MM.1S (cell line): ENCODE measurements around the gene YEATS4.

Source experiments
- DNase-seq: peaks from one replicate; pipeline ENCODE4 v3.0.0-alpha.2; 2015
- H2AFZ ChIP-seq: fragments of 300-600 bp; sonication (generic); 2 replicates; pipeline ENCODE4 v1.6.0; 2016; ENCODE audit warnings: antibody characterized with exemption, low read length
- H3F3A ChIP-seq: fragments of 300-600 bp; sonication (generic); 2 replicates; pipeline ENCODE4 v1.6.1; 2016; ENCODE audit warnings: mild to moderate bottlenecking, antibody characterized with exemption, low read length, moderate library complexity, mixed read lengths; ENCODE audit not compliant: insufficient read depth
- H3K27ac ChIP-seq: fragments of 300-600 bp; sonication (generic); 2 replicates; pipeline ENCODE4 v1.5.1; 2016; ENCODE audit warnings: mild to moderate bottlenecking, low read length
- H3K27me3 ChIP-seq: fragments of 300-600 bp; sonication (generic); replicated peaks from 2 replicates; pipeline ENCODE4 v1.6.0; 2016; ENCODE audit warnings: low read length; ENCODE audit not compliant: insufficient read depth
- H3K36me3 ChIP-seq: fragments of 300-600 bp; sonication (generic); replicated peaks from 2 replicates; pipeline ENCODE4 v1.6.1; 2016; ENCODE audit warnings: mild to moderate bottlenecking, low read length, mixed read lengths; ENCODE audit not compliant: insufficient read depth
- H3K4me1 ChIP-seq: fragments of 300-600 bp; sonication (generic); 2 replicates; pipeline ENCODE4 v1.6.1; 2016; ENCODE audit warnings: low read length, mixed read lengths
- H3K4me2 ChIP-seq: fragments of 300-600 bp; sonication (generic); 2 replicates; pipeline ENCODE4 v1.6.0; 2016; ENCODE audit warnings: low read depth, low read length
- H3K4me3 ChIP-seq: fragments of 300-600 bp; sonication (generic); 2 replicates; pipeline ENCODE4 v1.5.1; 2016; ENCODE audit warnings: low read length, mixed read lengths
- H3K79me2 ChIP-seq: fragments of 300-600 bp; sonication (generic); 2 replicates; pipeline ENCODE4 v1.6.1; 2016; ENCODE audit warnings: mixed run types, low read length, mixed read lengths
- H3K9ac ChIP-seq: fragments of 300-600 bp; sonication (generic); 2 replicates; pipeline ENCODE4 v1.6.1; 2016; ENCODE audit warnings: low read length, mixed read lengths
- H3K9me2 ChIP-seq: fragments of 300-600 bp; sonication (generic); replicated peaks from 2 replicates; pipeline ENCODE4 v1.6.1; 2016; ENCODE audit warnings: mild to moderate bottlenecking, low read length, mixed read lengths; ENCODE audit not compliant: insufficient read depth
- H3K9me3 ChIP-seq: fragments of 300-600 bp; sonication (generic); replicated peaks from 2 replicates; pipeline ENCODE4 v1.6.1; 2016; ENCODE audit warnings: mild to moderate bottlenecking, low read length, mixed read lengths; ENCODE audit not compliant: insufficient read depth
- H4K20me1 ChIP-seq: fragments of 300-600 bp; sonication (generic); 2 replicates; pipeline ENCODE4 v1.6.1; 2016; ENCODE audit warnings: mild to moderate bottlenecking, low read length, moderate library complexity, mixed read lengths; ENCODE audit not compliant: insufficient read depth
- CTCF ChIP-seq: fragments of 300-600 bp; sonication (generic); IDR thresholded peaks from 2 replicates; pipeline ENCODE4 v1.5.1; 2016; ENCODE audit warnings: antibody characterized with exemption, low read length, mixed read lengths
- EZH2 ChIP-seq: fragments of 300-600 bp; sonication (generic); optimal IDR thresholded peaks from 2 replicates; pipeline ENCODE3; 2017; ENCODE audit warnings: low read depth, mild to moderate bottlenecking, antibody characterized with exemption, low read length, mixed read lengths
- EZH2phosphoT487 ChIP-seq: fragments of 300-600 bp; sonication (generic); IDR thresholded peaks from 2 replicates; pipeline ENCODE4 v1.6.1; 2018; ENCODE audit warnings: antibody characterized with exemption, low read length

YEATS4 gene

GRCh38 chr12:69337311-69338090, 22.0 kb upstream of the YEATS4 start:
- H3K79me2 ChIP-seq = no peaks in the 10 kb centered on the region
- DNase-seq = no peak
- no peaks in the 10 kb centered on the region for H3K27me3 ChIP-seq
- H3K9ac ChIP-seq = no peak overlapping the region
- TF ChIP-seq CTCF (no peak), EZH2 (no peak)
- H3K4me1 ChIP-seq = no peaks in the 10 kb centered on the region
- no peaks in the 10 kb centered on the region for H3F3A ChIP-seq
- no peaks in the 10 kb centered on the region for H4K20me1 ChIP-seq
- no peaks in the 10 kb centered on the region for H3K9me2 ChIP-seq
- no peak overlapping the region for H3K4me3 ChIP-seq
- H3K27ac ChIP-seq = no peak overlapping the region
- H2AFZ ChIP-seq = no peak overlapping the region
- no peaks in the 10 kb centered on the region for H3K36me3 ChIP-seq
- no peaks in the 10 kb centered on the region for H3K9me3 ChIP-seq
- H3K4me2 ChIP-seq = no peak overlapping the region

DNA sequence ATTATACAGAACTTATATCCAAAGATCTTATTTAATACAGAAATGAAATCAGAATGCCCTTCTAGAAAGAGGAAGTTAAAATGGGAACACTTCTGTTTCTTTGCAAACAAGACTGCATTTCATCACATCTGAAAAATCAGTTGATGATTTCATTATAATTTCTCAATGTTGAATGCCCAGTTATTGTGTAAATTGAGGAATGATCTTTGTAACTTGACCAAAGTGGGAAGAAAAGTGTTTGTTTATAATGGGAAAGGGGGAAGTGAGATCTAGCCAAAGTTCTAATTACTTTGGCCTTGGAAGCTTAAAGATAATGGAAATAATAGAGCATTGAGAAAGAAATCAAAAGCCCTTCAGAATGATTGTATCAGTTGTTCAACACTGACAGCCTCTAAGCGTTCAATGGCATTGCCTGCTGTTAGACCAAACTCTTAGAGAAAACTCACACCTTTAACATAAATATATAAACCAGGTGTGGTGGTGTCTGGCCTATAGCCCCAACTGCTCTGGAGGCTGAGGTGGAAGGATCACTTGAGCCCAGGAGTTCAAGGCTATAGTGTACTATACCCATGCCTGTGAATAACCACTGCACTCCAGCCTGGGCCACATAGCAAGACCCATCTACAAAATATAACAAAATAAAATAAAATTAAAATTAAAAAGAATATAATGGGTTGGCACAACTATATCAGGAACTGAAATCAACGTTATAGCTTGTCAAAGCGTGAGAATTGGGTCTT, 21.3 kb upstream of the YEATS4 start:
- no peaks in the 10 kb centered on the region for H3K79me2 ChIP-seq
- H3K4me2 ChIP-seq = no peak overlapping the region
- H3K9me3 ChIP-seq = no peaks in the 10 kb centered on the region
- H3K9me2 ChIP-seq = no peaks in the 10 kb centered on the region
- no peak overlapping the region for H3K4me3 ChIP-seq
- no peak overlapping the region for H3K27ac ChIP-seq
- no peaks in the 10 kb centered on the region for H3F3A ChIP-seq
- no peak for DNase-seq
- H2AFZ ChIP-seq = no peak overlapping the region
- no peaks in the 10 kb centered on the region for H3K36me3 ChIP-seq
- H3K4me1 ChIP-seq = no peaks in the 10 kb centered on the region
- H3K27me3 ChIP-seq = no peaks in the 10 kb centered on the region
- no peak for TF ChIP-seq EZH2phosphoT487
- no peak for TF ChIP-seq CTCF
- no peak for TF ChIP-seq EZH2
- no peak overlapping the region for H3K9ac ChIP-seq
- no peaks in the 10 kb centered on the region for H4K20me1 ChIP-seq

- Histone ChIP-seq H3K9me2 (no peaks in the 10 kb centered on the region), H3K36me3 (no peaks in the 10 kb centered on the region), H3K9ac (no peak overlapping the region), H3K79me2 (no peaks in the 10 kb centered on the region), H3F3A (no peaks in the 10 kb centered on the region), H3K9me3 (no peaks in the 10 kb centered on the region), H2AFZ (no peak overlapping the region), H3K4me1 (no peaks in the 10 kb centered on the region), H3K4me2 (no peak overlapping the region), H3K27ac (no peak overlapping the region), H3K4me3 (no peak overlapping the region), H4K20me1 (no peaks in the 10 kb centered on the region), H3K27me3 (no peaks in the 10 kb centered on the region)
- TF ChIP-seq CTCF = no peak
- no peak for TF ChIP-seq EZH2phosphoT487
- TF ChIP-seq EZH2 = no peak
- DNase-seq = no peak
These were observed 20.6 kb upstream of the YEATS4 start for GRCh38 chr12:69338936-69339335.
